HG03342 (cell line): ENCODE data around the gene ABCA3.
"Not testable (repeated sequence)": the region's sequence is repeated elsewhere in the genome, so short reads cannot be mapped to it uniquely, and the experiment has no call there.

Experiments used
- ATAC-seq: cut with Tn5 transposase; IDR thresholded peaks from one replicate; pipeline ENCODE4 v1.9.1; 2021; ENCODE audit warnings: mild to moderate bottlenecking, moderate library complexity; ENCODE audit not compliant: unreplicated experiment

The ABCA3 gene

DNA sequence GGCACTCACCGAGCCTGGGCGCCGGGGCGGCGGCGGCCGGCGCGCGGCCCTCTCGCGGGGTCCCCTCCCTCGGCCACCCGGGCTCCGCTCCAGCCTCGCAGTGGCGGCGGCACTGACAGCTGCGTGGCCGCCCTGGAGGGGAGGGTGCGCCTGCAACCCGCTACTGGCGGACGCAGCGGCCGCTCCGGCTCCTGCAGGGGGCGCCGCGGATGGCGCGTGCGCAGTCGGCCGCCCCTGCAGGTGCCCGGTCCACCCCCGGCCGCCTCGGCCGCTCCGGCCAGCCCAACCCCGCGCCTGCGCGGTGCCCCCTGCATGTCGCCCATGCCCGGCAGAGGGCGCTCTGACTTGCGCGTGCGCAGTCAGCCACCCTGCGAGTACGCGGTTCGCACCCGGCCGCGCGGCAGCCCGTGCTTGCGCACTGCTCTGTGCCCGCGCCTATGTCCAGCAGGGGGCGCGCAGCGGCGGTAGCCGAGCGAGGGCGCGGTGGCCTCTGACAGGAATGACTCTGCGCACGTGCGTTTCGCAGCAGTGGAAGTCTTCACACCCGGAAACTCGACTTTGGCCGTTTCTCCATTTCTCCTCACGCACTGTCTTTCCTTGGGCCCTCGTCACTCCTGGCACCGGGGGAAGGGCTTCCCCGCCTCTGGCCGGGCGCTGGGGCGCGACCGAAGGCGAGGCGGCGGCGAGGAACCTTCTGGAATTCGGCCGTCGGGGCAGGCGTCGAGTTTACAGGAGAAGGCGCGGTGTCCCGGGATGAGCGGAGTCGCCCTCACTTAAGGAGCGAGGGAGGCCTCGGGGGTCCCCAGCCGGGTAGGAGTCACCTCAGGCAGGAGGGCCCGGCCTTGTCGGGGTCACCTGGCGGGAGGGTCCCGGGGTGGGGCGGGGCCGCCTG lies at the start of gene ABCA3:
TSS of gene ABCA3 (minus strand) at position 165 of the 892 bp plus-strand sequence. CDS start 14,262 bp downstream, outside the sequence.
- ATAC-seq = peak; percentile 81

GRCh38 chr16:2388875-2389433 lies 48.4 kb upstream of the ABCA3 start:
- no peak for ATAC-seq

DNA sequence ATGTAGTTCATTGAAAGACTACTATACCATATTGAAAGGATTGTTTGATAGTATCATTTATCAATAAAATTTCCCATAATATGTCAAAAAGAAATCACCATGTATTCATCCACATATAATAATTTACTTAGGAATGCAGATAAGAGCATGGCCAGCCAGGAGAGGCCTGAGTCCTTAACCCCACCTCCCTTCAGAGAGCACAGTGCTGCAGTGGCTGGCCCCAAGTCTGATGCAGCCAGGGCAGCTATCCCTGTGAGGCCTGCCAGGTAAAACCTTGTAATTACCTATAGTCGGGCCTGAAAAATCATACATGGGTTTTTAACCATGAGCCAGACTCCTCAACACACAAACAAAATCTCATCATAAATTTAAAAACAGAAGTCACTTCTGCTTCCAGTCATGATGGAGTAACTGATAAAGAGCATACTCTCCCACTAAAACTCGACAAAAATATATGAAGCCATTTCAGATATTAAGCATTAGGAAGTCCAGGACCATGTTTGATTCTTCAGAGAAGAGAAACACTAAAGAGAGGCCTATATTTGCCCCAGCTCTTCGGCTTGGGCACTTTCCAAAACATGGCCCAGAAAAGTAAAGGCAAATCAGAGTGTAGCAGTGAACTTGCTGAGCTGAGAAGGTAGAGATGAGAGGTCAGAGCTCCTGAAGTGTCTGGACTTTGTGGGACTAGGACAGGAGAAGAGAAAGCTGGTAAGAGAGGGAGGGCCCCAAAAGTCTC lies 47.8 kb upstream of the ABCA3 start:
- no peak for ATAC-seq

DNA sequence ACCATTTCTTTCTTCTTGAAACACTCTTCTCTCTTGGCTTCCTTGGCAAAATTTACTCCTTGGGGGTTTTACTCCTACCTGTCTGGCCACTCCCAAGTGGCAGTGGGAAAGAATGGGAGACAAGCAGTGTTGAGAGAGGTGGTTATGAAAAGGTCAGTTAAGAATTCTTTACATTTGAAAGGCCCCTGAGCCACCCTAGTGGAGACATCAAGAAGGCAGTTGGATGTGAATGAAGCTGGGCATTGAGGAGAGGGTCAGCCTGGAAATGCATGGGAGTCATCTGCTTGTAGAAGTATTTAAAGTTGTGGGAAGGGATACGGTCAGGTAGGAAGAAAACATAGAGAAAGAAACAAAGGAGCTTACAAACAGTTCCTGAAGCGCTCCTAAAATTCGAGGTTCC lies 46.5 kb upstream of the ABCA3 start:
- ATAC-seq = no peak

- not testable (repeated sequence) for ATAC-seq
Measured at GRCh38 chr16:2385982-2386381, 45.5 kb upstream of the ABCA3 start.

- ATAC-seq = no peak
Measured at GRCh38 chr16:2385190-2385836, 44.8 kb upstream of the ABCA3 start.

DNA sequence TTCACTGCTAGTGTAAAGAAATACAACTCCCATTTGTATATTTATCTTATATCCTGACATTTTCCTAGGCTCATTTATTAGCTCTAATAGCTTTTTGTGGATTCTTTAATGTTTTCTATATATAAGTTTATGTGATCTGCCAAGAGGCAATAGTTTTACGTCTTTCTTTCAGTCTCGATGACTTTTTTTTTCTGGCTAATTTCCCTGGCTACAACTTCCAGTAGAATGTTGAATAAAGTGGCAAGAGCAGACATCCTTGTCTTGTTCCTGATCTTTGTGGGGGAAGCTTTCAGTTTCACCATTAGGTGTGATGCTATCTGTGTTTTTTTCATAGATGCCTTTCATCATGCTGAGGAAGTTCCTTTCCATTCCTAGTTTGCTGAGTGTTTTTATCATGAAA lies 43.9 kb upstream of the ABCA3 start:
- no peak for ATAC-seq

- no peak for ATAC-seq
Measured at GRCh38 chr16:2383501-2383900, 43.0 kb upstream of the ABCA3 start.

- ATAC-seq = no peak
Measured at GRCh38 chr16:2374644-2375043, 34.1 kb upstream of the ABCA3 start.

- ATAC-seq = no peak
Measured at GRCh38 chr16:2373176-2373575, 32.6 kb upstream of the ABCA3 start.

- no peak for ATAC-seq
Measured at GRCh38 chr16:2372684-2373083, 32.2 kb upstream of the ABCA3 start.

- no peak for ATAC-seq
Measured at GRCh38 chr16:2371421-2371820, 30.9 kb upstream of the ABCA3 start.

- ATAC-seq = no peak
Measured at GRCh38 chr16:2370721-2371120, 30.2 kb upstream of the ABCA3 start.

DNA sequence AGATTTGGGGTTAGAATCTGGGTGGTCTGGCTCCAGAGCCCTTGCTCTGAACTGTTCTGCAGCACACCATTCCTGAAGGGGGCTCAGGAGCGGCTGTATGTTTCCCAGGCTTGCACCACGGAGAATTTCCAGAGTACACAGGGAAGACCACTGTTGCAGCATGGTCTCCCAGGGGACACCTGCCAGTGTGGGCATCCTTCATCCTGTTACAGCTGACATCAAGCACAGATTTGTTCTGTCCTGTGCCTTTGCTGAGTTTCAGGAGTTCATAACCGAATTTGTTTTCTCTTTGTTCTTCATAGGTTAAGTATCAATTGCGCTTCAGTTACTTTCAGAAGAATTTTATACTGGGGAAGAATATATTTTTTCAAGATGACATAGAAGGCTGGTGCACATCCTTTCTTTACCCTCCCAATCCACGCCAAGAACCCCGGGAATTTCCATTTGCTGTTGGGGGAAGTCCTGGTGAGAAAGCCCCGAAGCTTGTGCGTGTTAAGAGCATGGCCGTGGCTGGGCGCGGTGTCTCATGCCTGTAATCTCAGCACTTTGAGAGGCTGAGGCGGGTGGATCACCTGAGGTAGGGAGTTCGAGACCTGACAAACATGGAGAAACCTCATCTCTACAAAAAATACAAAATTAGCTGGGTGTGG lies 26.3 kb upstream of the ABCA3 start:
- no peak for ATAC-seq

DNA sequence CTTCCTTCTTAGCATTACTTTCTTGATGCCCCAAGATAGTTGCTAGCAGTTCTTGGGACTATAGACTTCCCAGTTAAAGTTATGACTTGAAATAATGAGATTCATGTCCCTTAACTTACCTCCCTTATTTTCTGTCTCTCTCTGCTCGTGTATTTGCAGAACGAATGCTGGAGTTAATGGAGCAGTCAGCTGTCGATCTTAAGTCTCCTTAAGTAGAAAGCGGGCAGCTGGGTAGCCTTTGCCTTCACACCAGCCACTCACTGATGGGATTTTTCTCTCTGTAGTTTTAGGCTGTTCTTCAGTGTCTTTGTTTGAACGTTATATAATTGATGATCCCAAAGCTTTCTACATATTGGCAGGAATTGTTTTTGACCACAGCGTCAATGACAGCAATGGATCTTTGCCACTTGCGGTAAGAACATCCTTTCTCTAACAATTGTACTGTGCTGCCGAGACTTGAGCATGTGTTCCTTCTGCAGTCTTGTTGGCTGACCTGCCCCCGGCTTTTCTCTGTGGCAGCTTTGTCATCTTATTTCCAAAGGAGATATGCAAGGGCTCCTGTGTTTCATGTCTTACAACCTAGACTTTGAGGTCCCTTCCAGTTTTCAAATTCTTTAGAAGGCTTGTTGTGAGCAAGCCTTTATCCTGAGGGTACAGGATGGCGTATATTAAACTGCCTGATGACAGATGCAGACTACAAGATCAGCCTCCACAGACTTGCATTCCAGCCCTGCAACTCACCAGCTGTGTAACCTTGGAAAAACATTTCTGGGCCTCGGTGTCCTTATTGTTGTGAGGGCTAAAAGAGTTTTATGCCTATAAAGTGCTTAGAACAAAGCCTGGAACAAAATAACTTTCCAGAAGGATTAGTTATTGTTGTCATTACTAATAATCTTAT lies 25.1 kb upstream of the ABCA3 start:
- no peak for ATAC-seq

DNA sequence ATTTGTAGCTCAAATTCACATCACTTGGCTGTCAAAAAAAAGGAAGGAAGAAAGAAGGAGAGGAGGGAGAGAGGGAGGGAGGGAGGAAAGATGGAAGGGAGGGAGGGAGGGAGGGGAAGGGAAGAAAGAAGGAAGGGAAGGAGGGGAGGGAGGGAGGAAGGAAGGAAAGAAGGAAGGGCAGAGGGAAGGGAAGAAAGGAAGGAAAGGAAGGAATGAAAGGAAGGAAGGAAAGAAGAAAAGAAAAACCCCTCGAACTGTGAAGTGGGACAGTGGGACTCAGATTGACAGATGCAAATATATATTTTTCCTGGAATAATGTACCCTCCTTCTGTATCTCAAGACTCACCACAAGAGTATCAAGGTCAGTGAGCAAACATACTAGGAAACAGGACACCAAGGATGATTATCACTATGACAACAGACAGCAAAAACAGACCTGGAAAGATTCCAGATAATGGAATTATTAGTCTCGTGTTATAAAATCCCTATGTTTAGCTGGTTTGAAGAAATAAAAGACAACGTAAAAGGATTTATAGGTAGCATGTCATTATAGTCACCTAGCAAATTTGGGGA lies 24.2 kb upstream of the ABCA3 start:
- ATAC-seq = no peak

GRCh38 chr16:2362218-2362617 lies 21.7 kb upstream of the ABCA3 start:
- no peak for ATAC-seq

- no peak for ATAC-seq
Measured at GRCh38 chr16:2361129-2361528, 20.6 kb upstream of the ABCA3 start.

- ATAC-seq = no peak
Measured at GRCh38 chr16:2359919-2360318, 19.4 kb upstream of the ABCA3 start.
